HepG2 (cell line): ENCODE data around the gene RPP21. TPM values are rescaled to one million over a fixed set of nuclear protein-coding genes. Genes with fewer than 3 reads are reported as not detected.
A peak's percentile ranks its signal among the peaks of the same experiment; 100 is the strongest.

ENCODE experiments used
- AGO1 ChIP-seq: fragments of 200-400 bp; formaldehyde crosslinking; IDR thresholded peaks from 2 replicates; pipeline ENCODE4 v1.6.1; 2017; ENCODE audit warnings: mild to moderate bottlenecking, low read depth, low read length, moderate library complexity; ENCODE audit not compliant: poor library complexity, severe bottlenecking
- ATF1 ChIP-seq: IDR thresholded peaks from 2 replicates; pipeline ENCODE4 v1.6.1; 2016; ENCODE audit warnings: mild to moderate bottlenecking, control low read depth
- CBFB ChIP-seq: sonication (generic); formaldehyde crosslinking; IDR thresholded peaks from 2 replicates; pipeline ENCODE4 v1.4.0; 2020; ENCODE audit warnings: missing genetic modification reagents
- CC2D1A ChIP-seq: sonication (generic); formaldehyde crosslinking; IDR thresholded peaks from 2 replicates; pipeline ENCODE4 v1.8.1; 2023; ENCODE audit warnings: mild to moderate bottlenecking, missing genetic modification reagents
- HCFC1 ChIP-seq: fragments of 150-350 bp; IDR thresholded peaks from 2 replicates; pipeline ENCODE4 v1.6.1; 2014; ENCODE audit warnings: low read depth, low read length
- JUNB ChIP-seq: sonication (generic); formaldehyde crosslinking; IDR thresholded peaks from 2 replicates; pipeline ENCODE4 v1.8.0; 2022; ENCODE audit warnings: missing genetic modification reagents, mild to moderate bottlenecking, borderline replicate concordance
- MTA3 ChIP-seq: sonication (generic); formaldehyde crosslinking; IDR thresholded peaks from 2 replicates; pipeline ENCODE4 v1.4.0; 2020; ENCODE audit warnings: missing genetic modification reagents
- NFE2 ChIP-seq: sonication (generic); formaldehyde crosslinking; IDR thresholded peaks from 2 replicates; pipeline ENCODE4 v1.4.0; 2020; ENCODE audit warnings: missing genetic modification reagents
- PHF21A ChIP-seq: sonication (generic); formaldehyde crosslinking; IDR thresholded peaks from 2 replicates; pipeline ENCODE4 v1.5.0; 2020; ENCODE audit warnings: mild to moderate bottlenecking, missing genetic modification reagents
- PRMT3 ChIP-seq: sonication (generic); formaldehyde crosslinking; IDR thresholded peaks from 2 replicates; pipeline ENCODE4 v1.8.1; 2022; ENCODE audit warnings: low read depth, mild to moderate bottlenecking, moderate library complexity, missing genetic modification reagents, borderline replicate concordance
- SOX13 ChIP-seq, 3 experiments: fragments of 450-650 bp in 1 of 3; sonication (generic) in 1 of 3; formaldehyde crosslinking in 1 of 3; IDR thresholded peaks in 2 of 3; conservative IDR thresholded peaks in 1 of 3; 2 replicates each; pipeline versions ENCODE4 v1.5.0 to v1.6.1; 2016 to 2020; ENCODE audit warnings: antibody characterized with exemption in 1 of 3, mild to moderate bottlenecking in 1 of 3, missing compliant biosample characterization in 1 of 3, missing genetic modification reagents in 1 of 3, moderate library complexity in 1 of 3
- SOX6 ChIP-seq, 2 experiments: fragments of 450-650 bp in 1 of 2; sonication (generic) in 1 of 2; formaldehyde crosslinking in 1 of 2; IDR thresholded peaks; 2 replicates each; pipeline versions ENCODE4 v1.4.0 to v1.6.1; 2017 to 2020; ENCODE audit warnings: antibody characterized with exemption in 1 of 2, mild to moderate bottlenecking in 1 of 2, missing genetic modification reagents in 1 of 2
- SRSF9 ChIP-seq: fragments of 200-400 bp; formaldehyde crosslinking; IDR thresholded peaks from 2 replicates; pipeline ENCODE4 v1.6.1; 2018; ENCODE audit warnings: borderline replicate concordance, mild to moderate bottlenecking, low read depth, low read length; ENCODE audit not compliant: insufficient read depth, poor library complexity, severe bottlenecking
- ZC3H13 ChIP-seq: sonication (generic); formaldehyde crosslinking; IDR thresholded peaks from 2 replicates; pipeline ENCODE4 v1.8.1; 2023; ENCODE audit warnings: mild to moderate bottlenecking, missing genetic modification reagents, moderate library complexity
- ZNF263 ChIP-seq: sonication (generic); formaldehyde crosslinking; IDR thresholded peaks from 2 replicates; pipeline ENCODE4 v1.4.0; 2020; ENCODE audit warnings: missing genetic modification reagents
- ZNF432 ChIP-seq: sonication (generic); formaldehyde crosslinking; IDR thresholded peaks from 2 replicates; pipeline ENCODE4 v1.5.0; 2020; ENCODE audit warnings: missing genetic modification reagents, mild to moderate bottlenecking, borderline replicate concordance
- ZNF552 ChIP-seq: sonication (generic); formaldehyde crosslinking; IDR thresholded peaks from 2 replicates; pipeline ENCODE4 v1.9.0; 2022; ENCODE audit warnings: missing genetic modification reagents, mild to moderate bottlenecking, borderline replicate concordance
- ZNF83 ChIP-seq: sonication (generic); formaldehyde crosslinking; IDR thresholded peaks from 2 replicates; pipeline ENCODE4 v1.4.0; 2020; ENCODE audit warnings: missing genetic modification reagents, mild to moderate bottlenecking, borderline replicate concordance
- polyA plus RNA-seq, 8 experiments: library from polyadenylated mRNA; depleted of rRNA in 3 of 8; stranded (reverse) in 7 of 8; unstranded in 1 of 8; fragments of >200 nt; fragmentation: Illumina TruSeq in 4 of 8; extraction: Trizol in 4 of 8; gene quantifications; 2 replicates each; pipeline versions ENCODE4 v1.2.1 to v1.2.3, GENCODE V29; 2011 to 2016; ENCODE audit warnings: low read depth in 4 of 8, missing spikeins in 1 of 8, mixed read lengths in 1 of 8; ENCODE audit not compliant: insufficient read depth in 1 of 8
- total RNA-seq, 5 experiments: library from RNA; depleted of rRNA; stranded (reverse); fragments of >200 nt; fragmentation: Illumina TruSeq; extraction: Trizol; gene quantifications; 2 replicates each; pipeline ENCODE4 v1.2.3, GENCODE V29; 2016; ENCODE audit warnings: low read depth in 1 of 5
- TF ChIP-seq, protein P1 (sequence below): sonication (generic); formaldehyde crosslinking; IDR thresholded peaks from 2 replicates; pipeline ENCODE4 v1.4.0; 2020; ENCODE audit warnings: missing genetic modification reagents, borderline replicate concordance
- TF ChIP-seq, protein P2 (sequence below): IDR thresholded peaks from 2 replicates; pipeline ENCODE4 v1.6.1; 2016; ENCODE audit warnings: missing genetic modification reagents, missing compliant biosample characterization
- TF ChIP-seq, protein P3 (sequence below): sonication (generic); formaldehyde crosslinking; IDR thresholded peaks from 2 replicates; pipeline ENCODE4 v1.8.0; 2022; ENCODE audit warnings: missing genetic modification reagents, mild to moderate bottlenecking, inconsistent platforms, borderline replicate concordance
- TF ChIP-seq, protein P4 (sequence below): sonication (generic); formaldehyde crosslinking; IDR thresholded peaks from 2 replicates; pipeline ENCODE4 v1.5.0; 2020; ENCODE audit warnings: mild to moderate bottlenecking, missing genetic modification reagents, borderline replicate concordance

RPP21 gene
- total and polyA plus RNA-seq, 2 of the 13 experiments (the other 11 are each of a cell fraction or from before 2014, with no cell fraction given), result 53.1 to 72.3 TPM

DNA sequence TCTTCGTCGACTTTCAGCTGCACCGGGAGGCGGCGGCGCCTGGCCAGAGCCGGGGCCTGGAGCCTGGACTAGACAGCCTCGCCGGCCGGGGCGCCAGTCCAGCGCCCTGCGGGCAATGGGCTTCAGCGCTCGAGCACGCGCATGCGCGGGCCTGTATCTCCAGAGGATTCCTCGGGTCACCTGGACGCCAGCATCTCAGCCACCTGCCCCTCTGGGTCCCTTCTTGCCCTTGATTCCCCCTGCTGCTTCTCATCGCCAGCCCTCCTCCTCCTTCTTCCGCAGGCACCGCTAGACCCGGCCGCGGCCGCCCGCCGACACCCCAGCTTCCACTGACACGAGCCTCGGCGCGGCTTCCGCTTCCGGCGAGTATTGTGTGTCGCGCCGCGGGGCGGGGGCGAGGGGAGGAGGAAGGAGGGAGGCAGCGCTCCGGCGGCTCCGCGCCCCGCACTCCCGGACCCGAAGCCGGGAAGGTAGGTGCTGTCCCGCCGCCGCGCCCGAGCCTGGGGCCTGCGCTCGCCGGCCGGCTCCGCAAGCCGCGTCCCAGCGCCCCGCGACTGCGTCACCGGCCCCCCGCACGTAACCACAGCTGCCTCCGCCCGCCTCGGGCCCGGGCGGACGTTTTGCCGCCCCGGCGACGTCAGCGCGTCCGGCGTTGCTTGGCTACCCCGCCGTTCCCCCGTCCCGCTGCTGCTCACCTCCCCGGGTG, 18.3 kb upstream of the RPP21 start, which contains the start of gene TRIM39 (continued):
- TF ChIP-seq, protein P1, sequence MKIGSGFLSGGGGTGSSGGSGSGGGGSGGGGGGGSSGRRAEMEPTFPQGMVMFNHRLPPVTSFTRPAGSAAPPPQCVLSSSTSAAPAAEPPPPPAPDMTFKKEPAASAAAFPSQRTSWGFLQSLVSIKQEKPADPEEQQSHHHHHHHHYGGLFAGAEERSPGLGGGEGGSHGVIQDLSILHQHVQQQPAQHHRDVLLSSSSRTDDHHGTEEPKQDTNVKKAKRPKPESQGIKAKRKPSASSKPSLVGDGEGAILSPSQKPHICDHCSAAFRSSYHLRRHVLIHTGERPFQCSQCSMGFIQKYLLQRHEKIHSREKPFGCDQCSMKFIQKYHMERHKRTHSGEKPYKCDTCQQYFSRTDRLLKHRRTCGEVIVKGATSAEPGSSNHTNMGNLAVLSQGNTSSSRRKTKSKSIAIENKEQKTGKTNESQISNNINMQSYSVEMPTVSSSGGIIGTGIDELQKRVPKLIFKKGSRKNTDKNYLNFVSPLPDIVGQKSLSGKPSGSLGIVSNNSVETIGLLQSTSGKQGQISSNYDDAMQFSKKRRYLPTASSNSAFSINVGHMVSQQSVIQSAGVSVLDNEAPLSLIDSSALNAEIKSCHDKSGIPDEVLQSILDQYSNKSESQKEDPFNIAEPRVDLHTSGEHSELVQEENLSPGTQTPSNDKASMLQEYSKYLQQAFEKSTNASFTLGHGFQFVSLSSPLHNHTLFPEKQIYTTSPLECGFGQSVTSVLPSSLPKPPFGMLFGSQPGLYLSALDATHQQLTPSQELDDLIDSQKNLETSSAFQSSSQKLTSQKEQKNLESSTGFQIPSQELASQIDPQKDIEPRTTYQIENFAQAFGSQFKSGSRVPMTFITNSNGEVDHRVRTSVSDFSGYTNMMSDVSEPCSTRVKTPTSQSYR, result no peak
- TF ChIP-seq JUNB (CRISPR knock-in tag) (no peak), HCFC1 (peak; percentile 17), PHF21A (CRISPR knock-in tag) (peak; percentile 5), SOX6 (IDR thresholded peaks at IDR 0.05) (no peak), SOX6 (CRISPR knock-in tag; IDR thresholded peaks at IDR 0.05) (no peak; the same call in 1 of the 2 replicates), SOX13 (IDR thresholded peaks at IDR 0.05) (0 out of 2 replicates have a peak, but pooled peaks have one; percentile 16), SOX13 (CRISPR knock-in tag; conservative IDR thresholded peaks at IDR 0.05 in 1 of 2, IDR thresholded peaks at IDR 0.05 in 1 of 2) (peak in 1 of 2 experiments; percentile 8; a peak in 1 of 4 replicates), ATF1 (peak; percentile 72; the same call in 1 of the 2 replicates), CC2D1A (CRISPR knock-in tag) (no peak), ZNF83 (CRISPR knock-in tag) (no peak), NFE2 (CRISPR knock-in tag) (no peak), PRMT3 (no peak), SRSF9 (no peak), AGO1 (peak; percentile 64), ZNF432 (CRISPR knock-in tag) (no peak), CBFB (CRISPR knock-in tag) (peak; percentile 55; the same call in 1 of the 2 replicates), MTA3 (CRISPR knock-in tag) (no peak), ZNF263 (CRISPR knock-in tag) (0 out of 2 replicates have a peak, but pooled peaks have one; percentile 35), ZC3H13 (CRISPR knock-in tag) (peak; percentile 89), ZNF552 (CRISPR knock-in tag) (no peak)
- TF ChIP-seq, protein P2, sequence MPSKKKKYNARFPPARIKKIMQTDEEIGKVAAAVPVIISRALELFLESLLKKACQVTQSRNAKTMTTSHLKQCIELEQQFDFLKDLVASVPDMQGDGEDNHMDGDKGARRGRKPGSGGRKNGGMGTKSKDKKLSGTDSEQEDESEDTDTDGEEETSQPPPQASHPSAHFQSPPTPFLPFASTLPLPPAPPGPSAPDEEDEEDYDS (CRISPR knock-in tag), result no peak
- TF ChIP-seq, protein P3, sequence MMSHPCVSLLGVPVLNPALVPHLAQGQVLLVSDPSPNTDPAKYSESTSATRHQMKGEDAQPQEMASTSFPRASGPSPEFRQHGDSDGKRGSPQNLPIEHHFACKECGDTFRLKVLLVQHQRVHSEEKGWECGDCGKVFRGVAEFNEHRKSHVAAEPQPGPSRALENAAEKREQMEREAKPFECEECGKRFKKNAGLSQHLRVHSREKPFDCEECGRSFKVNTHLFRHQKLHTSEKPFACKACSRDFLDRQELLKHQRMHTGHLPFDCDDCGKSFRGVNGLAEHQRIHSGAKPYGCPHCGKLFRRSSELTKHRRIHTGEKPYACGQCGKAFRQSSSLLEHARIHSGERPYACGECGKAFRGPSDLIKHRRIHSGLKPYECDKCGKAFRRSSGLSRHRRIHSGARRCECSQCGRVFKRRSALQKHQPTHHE (CRISPR knock-in tag), result peak; percentile 68; the same call in 1 of the 2 replicates
- TF ChIP-seq, protein P4, sequence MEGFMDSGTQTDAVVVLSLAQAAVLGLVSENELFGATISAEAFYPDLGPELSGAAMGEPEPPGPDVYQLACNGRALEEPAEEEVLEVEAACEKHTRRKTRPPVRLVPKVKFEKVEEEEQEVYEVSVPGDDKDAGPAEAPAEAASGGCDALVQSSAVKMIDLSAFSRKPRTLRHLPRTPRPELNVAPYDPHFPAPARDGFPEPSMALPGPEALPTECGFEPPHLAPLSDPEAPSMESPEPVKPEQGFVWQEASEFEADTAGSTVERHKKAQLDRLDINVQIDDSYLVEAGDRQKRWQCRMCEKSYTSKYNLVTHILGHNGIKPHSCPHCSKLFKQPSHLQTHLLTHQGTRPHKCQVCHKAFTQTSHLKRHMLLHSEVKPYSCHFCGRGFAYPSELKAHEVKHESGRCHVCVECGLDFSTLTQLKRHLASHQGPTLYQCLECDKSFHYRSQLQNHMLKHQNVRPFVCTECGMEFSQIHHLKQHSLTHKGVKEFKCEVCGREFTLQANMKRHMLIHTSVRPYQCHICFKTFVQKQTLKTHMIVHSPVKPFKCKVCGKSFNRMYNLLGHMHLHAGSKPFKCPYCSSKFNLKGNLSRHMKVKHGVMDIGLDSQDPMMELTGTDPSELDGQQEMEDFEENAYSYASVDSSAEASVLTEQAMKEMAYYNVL (CRISPR knock-in tag), result peak; percentile 17
